Measurements from ENCODE around the gene ATAD3B.
"Not testable (repeated sequence)": the region's sequence is repeated elsewhere in the genome, so short reads cannot be mapped to it uniquely, and the experiment has no call there.

DNA sequence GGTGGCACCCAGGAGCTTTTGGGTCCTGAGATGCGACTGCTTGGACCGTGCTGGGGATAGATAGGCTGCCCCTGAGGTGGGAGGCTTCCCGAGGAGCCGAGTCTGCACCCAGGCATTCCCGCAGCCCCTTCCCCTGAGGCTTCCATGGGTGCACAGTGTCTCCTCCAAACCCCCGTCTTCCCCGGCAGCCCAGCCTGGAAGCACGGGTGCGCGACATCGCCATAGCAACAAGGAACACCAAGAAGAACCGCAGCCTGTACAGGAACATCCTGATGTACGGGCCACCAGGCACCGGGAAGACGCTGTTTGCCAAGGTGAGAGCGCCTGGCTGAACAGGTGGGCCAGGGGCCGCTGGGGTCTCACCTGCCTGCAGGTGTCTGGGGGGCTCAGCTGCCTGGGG lies 52.1 kb downstream of the ATAD3B start:
- TF ChIP-seq POLR2A, POLR2AphosphoS5, EP300 (IDR thresholded peaks at IDR 0.05): not testable (repeated sequence)
- TF ChIP-seq, protein P1, sequence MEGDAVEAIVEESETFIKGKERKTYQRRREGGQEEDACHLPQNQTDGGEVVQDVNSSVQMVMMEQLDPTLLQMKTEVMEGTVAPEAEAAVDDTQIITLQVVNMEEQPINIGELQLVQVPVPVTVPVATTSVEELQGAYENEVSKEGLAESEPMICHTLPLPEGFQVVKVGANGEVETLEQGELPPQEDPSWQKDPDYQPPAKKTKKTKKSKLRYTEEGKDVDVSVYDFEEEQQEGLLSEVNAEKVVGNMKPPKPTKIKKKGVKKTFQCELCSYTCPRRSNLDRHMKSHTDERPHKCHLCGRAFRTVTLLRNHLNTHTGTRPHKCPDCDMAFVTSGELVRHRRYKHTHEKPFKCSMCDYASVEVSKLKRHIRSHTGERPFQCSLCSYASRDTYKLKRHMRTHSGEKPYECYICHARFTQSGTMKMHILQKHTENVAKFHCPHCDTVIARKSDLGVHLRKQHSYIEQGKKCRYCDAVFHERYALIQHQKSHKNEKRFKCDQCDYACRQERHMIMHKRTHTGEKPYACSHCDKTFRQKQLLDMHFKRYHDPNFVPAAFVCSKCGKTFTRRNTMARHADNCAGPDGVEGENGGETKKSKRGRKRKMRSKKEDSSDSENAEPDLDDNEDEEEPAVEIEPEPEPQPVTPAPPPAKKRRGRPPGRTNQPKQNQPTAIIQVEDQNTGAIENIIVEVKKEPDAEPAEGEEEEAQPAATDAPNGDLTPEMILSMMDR (IDR thresholded peaks at IDR 0.05), result not testable (repeated sequence)
